AG04450 (cell line): Measurements from ENCODE around the gene PRR23E. TPM values are rescaled to one million over a fixed set of nuclear protein-coding genes. Genes with fewer than 3 reads are reported as not detected.

ENCODE experiments used
- CTCF ChIA-PET: fragments of 300-600, 350-600 bp; formaldehyde crosslinking; extraction: SDS; loops from one replicate; lab custom pipeline; 2022; ENCODE audit warnings: antibody characterized with exemption, inconsistent platforms; lab: Charles Lee
- POLR2A ChIA-PET: fragments of 350-600 bp; formaldehyde crosslinking; extraction: SDS; loops from one replicate; lab custom pipeline; 2021; ENCODE audit warnings: antibody characterized with exemption, inconsistent platforms; lab: Yijun Ruan, JAX
- DNase-seq: peaks from one replicate; pipeline ENCODE4 v3.0.0-alpha.2; 2011; ENCODE audit warnings: low read depth, low spot score
- H3K27ac ChIP-seq: one replicate; pipeline ENCODE4 v1.5.1; 2012; ENCODE audit warnings: low read depth, low read length, control low read depth
- H3K27me3 ChIP-seq: one replicate; pipeline ENCODE4 v1.6.0; 2012; ENCODE audit warnings: low read length; ENCODE audit not compliant: control insufficient read depth, insufficient read depth
- H3K4me3 ChIP-seq: 2 replicates; pipeline ENCODE4 v1.5.1; 2011; ENCODE audit warnings: mild to moderate bottlenecking, low read depth, low read length, control low read depth
- H3K9me3 ChIP-seq: 2 replicates; pipeline ENCODE4 v1.5.1; 2012; ENCODE audit warnings: low read length; ENCODE audit not compliant: control insufficient read depth, insufficient read depth
- polyA plus RNA-seq: library from polyadenylated mRNA; depleted of rRNA; stranded (reverse); fragments of >200 nt; gene quantifications from 2 replicates; pipeline ENCODE4 v1.2.3, GENCODE V29; 2011
- TF ChIP-seq, protein P1 (sequence below): IDR thresholded peaks from 2 replicates; pipeline ENCODE4 v1.5.1; 2011; ENCODE audit warnings: low read depth, low read length, control low read depth, inconsistent platforms

Gene PRR23E
- polyA plus RNA-seq, 1 experiment = not detected

DNA sequence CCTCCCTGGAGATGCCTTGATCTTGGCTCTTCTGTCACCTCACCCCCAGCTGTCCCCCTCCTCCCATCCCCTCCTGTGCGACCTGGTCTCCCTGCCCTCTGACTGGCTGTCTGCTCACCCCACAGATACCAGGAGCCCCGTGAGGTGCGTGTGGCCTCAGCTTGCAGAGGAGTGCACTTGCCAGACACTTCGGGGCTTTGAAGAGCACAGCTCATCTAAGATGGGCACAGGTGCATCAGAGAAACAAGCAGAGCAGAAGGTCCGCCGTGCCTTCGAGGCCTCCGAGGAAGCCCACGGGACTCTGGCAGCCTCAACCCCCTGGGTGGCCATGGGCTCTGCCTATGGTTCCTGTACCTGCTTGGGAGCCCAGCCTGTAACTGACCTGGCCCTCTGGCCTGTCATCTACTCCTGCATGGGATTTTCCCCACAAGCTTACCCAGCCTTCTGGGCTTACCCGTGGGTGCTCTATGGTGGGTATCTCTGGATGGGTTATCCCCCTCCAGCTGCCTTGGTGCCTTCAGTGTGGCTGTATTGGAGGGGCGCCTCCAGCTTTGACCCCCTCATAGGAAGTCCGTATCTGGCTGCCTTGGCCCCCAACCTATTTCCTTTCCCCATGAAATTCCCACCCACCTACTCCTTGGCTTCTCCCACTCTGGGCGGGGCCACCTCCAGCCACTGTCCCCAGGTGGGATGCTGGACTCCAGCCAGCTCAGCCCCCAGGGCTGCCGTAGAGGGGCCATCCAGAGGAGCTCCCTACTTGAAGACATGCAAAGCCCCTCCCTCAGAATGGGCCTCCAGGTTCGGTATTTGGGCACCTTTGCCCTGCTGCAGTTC, 3.8 kb downstream of the PRR23E start:
- H3K27ac ChIP-seq = no peak overlapping the region
- POLR2A ChIA-PET = no interaction called here
- TF ChIP-seq, protein P1, sequence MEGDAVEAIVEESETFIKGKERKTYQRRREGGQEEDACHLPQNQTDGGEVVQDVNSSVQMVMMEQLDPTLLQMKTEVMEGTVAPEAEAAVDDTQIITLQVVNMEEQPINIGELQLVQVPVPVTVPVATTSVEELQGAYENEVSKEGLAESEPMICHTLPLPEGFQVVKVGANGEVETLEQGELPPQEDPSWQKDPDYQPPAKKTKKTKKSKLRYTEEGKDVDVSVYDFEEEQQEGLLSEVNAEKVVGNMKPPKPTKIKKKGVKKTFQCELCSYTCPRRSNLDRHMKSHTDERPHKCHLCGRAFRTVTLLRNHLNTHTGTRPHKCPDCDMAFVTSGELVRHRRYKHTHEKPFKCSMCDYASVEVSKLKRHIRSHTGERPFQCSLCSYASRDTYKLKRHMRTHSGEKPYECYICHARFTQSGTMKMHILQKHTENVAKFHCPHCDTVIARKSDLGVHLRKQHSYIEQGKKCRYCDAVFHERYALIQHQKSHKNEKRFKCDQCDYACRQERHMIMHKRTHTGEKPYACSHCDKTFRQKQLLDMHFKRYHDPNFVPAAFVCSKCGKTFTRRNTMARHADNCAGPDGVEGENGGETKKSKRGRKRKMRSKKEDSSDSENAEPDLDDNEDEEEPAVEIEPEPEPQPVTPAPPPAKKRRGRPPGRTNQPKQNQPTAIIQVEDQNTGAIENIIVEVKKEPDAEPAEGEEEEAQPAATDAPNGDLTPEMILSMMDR = no peak
- peaks cover 5% of the 10 kb centered on the region for H3K27me3 ChIP-seq
- H3K9me3 ChIP-seq = no peaks in the 10 kb centered on the region; the same call in 1 of the 2 replicates
- CTCF ChIA-PET = no interaction called here
- no peak overlapping the region for H3K4me3 ChIP-seq
- DNase-seq = no peak

DNA sequence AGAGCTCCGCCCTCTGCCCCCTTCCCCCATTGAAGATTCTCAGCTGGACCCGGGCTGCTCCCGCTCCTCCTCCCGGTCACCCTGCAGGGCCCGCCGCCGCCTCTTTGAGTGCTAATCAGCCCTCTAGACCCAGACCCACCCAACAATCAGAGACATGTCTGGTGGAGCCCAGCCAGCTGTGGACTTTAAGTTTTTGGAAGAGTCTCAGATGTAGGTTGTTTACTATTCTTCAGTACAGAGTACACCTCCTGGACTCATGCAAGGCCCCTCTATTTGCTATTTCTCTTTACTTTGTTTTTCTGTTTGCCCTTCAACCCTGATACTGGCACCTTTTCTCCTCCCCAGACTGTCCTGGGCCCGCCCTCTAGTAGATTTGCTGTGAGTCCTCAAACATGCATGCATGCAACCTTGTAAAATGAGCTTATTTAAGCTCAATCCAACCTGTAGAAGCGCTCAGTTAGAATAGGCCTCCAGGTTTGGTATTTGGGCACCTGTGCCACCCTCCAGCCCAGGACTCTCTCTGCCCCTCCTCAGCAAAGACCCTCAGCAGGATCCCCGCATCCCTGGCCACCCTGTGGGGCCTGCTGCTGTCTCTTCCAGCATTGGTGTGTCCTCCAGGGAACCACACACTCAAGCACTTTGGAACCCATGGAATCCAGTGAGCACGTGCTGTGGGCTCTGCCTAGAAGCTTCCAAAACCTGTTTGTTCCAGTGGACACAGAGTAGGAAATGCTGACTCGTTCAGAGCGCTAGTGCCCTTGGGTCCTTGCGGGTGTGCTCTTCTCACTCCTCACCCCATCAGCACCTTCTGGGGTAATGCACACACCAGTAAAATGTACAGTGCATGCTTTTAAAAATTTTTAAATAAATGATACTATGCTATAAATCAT, 4.6 kb downstream of the PRR23E start:
- TF ChIP-seq, protein P1 = no peak
- CTCF ChIA-PET = no interaction called here
- Histone ChIP-seq H3K9me3 (no peaks in the 10 kb centered on the region; the same call in 1 of the 2 replicates), H3K27ac (no peak overlapping the region), H3K27me3 (peaks cover 5% of the 10 kb centered on the region), H3K4me3 (no peak overlapping the region)
- POLR2A ChIA-PET = no interaction called here
- no peak for DNase-seq

DNA sequence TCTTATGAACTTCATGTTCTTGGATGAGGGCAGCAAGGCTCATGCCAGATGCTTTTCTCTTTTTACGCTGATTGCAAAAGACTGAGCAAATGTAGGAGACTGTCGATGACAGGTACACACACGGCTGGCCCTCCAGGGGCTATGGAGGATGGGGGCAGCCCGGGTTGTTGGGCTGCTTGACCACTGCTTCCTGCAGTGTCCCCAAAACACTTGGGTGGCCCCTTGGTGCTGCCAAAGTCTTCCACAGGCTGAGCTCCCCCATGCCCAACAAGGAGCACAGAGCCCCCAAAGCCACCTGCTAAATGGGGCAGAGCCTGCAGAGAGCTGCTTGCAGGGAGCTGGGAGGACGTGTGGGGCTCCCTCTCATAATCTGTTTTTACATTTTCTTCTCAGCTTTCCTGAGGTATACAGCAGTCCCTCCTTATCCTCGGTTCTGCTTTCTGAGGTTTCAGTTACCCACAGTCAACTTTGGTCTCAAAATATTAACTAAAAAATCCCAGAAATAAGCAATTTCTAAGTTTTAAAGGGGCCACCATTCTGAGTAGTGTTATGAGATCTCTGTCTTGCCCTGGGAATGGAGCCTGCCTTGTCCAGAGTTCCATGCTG, 7.3 kb downstream of the PRR23E start:
- Histone ChIP-seq H3K27me3 (peaks cover 3% of the 10 kb centered on the region), H3K4me3 (no peak overlapping the region), H3K9me3 (no peaks in the 10 kb centered on the region; the same call in 1 of the 2 replicates), H3K27ac (no peak overlapping the region)
- TF ChIP-seq, protein P1 = no peak
- no peak for DNase-seq
- ChIA-PET CTCF (no interaction called here), POLR2A (no interaction called here)

DNA sequence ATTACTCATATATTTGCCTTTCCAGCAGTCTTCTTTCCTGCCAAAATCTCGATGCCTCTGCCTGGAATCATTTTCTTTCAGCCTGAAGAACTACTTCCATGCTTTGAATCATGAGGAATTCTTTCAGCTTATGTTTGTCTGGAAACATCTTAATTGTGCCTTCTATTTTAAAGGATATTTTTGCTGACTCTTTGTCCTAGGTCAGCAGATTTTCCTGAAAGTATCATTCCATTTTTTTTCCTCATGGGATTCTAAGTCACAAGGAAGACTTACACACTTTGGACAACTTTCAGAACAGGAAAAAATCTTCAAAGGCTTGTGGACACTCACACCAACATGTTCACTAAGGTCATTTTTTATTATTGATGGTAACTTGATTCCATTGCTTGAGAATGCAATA, 10.1 kb downstream of the PRR23E start:
- DNase-seq = no peak
- POLR2A ChIA-PET = no interaction called here
- CTCF ChIA-PET = no interaction called here
- TF ChIP-seq, protein P1 = no peak
- Histone ChIP-seq H3K27ac (no peak overlapping the region), H3K9me3 (no peaks in the 10 kb centered on the region; the same call in 1 of the 2 replicates), H3K4me3 (no peak overlapping the region), H3K27me3 (peaks cover 3% of the 10 kb centered on the region)
